GM20000 (cell line): ENCODE measurements around the gene PHF21A.
A peak's percentile ranks its signal among the peaks of the same experiment; 100 is the strongest.

Source experiments
- DNase-seq: peaks from one replicate; pipeline ENCODE4 v3.0.0; 2012; ENCODE audit warnings: low spot score
- CTCF ChIP-seq: IDR thresholded peaks from 2 replicates; pipeline ENCODE4 v1.5.1; 2012; ENCODE audit warnings: mild to moderate bottlenecking, control low read depth; ENCODE audit errors: extremely low read depth, missing control alignments

PHF21A gene

GRCh38 chr11:45933846-45934579 lies 187.2 kb downstream of the PHF21A start:
- no peak for TF ChIP-seq CTCF
- DNase-seq = no peak

GRCh38 chr11:45933131-45933831 lies 188.0 kb downstream of the PHF21A start:
- no peak for TF ChIP-seq CTCF
- peak; percentile 52 for DNase-seq

GRCh38 chr11:45932217-45932616 lies 189.0 kb downstream of the PHF21A start:
- no peak for TF ChIP-seq CTCF
- no peak for DNase-seq

- TF ChIP-seq CTCF = no peak
- DNase-seq = no peak
Observed at GRCh38 chr11:45931739-45932138, 189.5 kb downstream of the PHF21A start.

- no peak for TF ChIP-seq CTCF
- peak; percentile 13 for DNase-seq
Observed at GRCh38 chr11:45930951-45931570, 190.2 kb downstream of the PHF21A start.

GRCh38 chr11:45930031-45930794 lies 191.0 kb downstream of the PHF21A start:
- peak; percentile 90 for DNase-seq
- TF ChIP-seq CTCF = no peak
